ENCODE data around the gene PP2D1.
"Not testable (repeated sequence)": the region's sequence is repeated elsewhere in the genome, so short reads cannot be mapped to it uniquely, and the experiment has no call there.

DNA sequence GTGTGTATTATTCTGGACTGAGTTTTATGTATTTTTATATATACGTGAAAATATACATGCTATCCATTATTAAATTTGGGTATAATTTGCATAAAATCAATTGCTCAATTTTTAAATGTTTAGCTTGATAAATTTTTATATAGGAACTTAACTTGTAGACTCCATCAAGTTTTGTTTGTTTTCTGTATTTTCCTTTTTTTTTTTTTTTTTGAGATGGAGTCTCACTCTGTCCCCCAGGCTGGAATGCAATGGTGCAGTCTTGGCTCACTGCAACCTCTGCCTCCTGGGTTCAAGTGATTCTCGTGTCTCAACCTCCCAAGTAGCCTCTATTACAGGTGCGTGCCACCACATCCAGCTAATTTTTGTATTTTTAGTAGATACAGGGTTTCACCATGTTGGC, 4.0 kb upstream of the PP2D1 start:
- TF ChIP-seq, protein P1, sequence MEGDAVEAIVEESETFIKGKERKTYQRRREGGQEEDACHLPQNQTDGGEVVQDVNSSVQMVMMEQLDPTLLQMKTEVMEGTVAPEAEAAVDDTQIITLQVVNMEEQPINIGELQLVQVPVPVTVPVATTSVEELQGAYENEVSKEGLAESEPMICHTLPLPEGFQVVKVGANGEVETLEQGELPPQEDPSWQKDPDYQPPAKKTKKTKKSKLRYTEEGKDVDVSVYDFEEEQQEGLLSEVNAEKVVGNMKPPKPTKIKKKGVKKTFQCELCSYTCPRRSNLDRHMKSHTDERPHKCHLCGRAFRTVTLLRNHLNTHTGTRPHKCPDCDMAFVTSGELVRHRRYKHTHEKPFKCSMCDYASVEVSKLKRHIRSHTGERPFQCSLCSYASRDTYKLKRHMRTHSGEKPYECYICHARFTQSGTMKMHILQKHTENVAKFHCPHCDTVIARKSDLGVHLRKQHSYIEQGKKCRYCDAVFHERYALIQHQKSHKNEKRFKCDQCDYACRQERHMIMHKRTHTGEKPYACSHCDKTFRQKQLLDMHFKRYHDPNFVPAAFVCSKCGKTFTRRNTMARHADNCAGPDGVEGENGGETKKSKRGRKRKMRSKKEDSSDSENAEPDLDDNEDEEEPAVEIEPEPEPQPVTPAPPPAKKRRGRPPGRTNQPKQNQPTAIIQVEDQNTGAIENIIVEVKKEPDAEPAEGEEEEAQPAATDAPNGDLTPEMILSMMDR (IDR thresholded peaks at IDR 0.05), result not testable (repeated sequence)
- TF ChIP-seq POLR2A (IDR thresholded peaks at IDR 0.05), result not testable (repeated sequence)
